Dendritic cell treated with granulocyte-macrophage colony-stimulating factor and Interleukin-4, amounts not matched to agents 40 ng/mL and 50 ng/mL, for 4 days (primary cell): ENCODE measurements around the gene BLID.

Experiments used
- H3K27ac Mint-ChIP-seq: one replicate; pipeline ENCODE4 v1.8.0; 2022; ENCODE audit warnings: mild to moderate bottlenecking, mixed read lengths
- H3K27me3 Mint-ChIP-seq: one replicate; pipeline ENCODE4 v1.8.0; 2022; ENCODE audit warnings: mild to moderate bottlenecking, mixed read lengths
- H3K36me3 Mint-ChIP-seq: one replicate; pipeline ENCODE4 v1.8.0; 2022; ENCODE audit warnings: low read depth, mixed read lengths
- H3K4me1 Mint-ChIP-seq: one replicate; pipeline ENCODE4 v1.8.0; 2022; ENCODE audit warnings: low read depth, mixed read lengths
- H3K4me3 Mint-ChIP-seq: one replicate; pipeline ENCODE4 v1.8.0; 2022; ENCODE audit warnings: mild to moderate bottlenecking, moderate library complexity, mixed read lengths
- H3K9me3 Mint-ChIP-seq: one replicate; pipeline ENCODE4 v1.8.0; 2022; ENCODE audit warnings: mixed read lengths
- intact Hi-C: fragments of 100-400 bp; cut with micrococcal nuclease; formaldehyde crosslinking; loops from one replicate; pipeline ENCODE4 v1.15.0; 2022

The BLID gene, protein sequence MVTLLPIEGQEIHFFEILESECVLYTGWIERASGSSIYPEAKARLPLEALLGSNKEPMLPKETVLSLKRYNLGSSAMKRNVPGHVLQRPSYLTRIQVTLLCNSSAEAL

DNA sequence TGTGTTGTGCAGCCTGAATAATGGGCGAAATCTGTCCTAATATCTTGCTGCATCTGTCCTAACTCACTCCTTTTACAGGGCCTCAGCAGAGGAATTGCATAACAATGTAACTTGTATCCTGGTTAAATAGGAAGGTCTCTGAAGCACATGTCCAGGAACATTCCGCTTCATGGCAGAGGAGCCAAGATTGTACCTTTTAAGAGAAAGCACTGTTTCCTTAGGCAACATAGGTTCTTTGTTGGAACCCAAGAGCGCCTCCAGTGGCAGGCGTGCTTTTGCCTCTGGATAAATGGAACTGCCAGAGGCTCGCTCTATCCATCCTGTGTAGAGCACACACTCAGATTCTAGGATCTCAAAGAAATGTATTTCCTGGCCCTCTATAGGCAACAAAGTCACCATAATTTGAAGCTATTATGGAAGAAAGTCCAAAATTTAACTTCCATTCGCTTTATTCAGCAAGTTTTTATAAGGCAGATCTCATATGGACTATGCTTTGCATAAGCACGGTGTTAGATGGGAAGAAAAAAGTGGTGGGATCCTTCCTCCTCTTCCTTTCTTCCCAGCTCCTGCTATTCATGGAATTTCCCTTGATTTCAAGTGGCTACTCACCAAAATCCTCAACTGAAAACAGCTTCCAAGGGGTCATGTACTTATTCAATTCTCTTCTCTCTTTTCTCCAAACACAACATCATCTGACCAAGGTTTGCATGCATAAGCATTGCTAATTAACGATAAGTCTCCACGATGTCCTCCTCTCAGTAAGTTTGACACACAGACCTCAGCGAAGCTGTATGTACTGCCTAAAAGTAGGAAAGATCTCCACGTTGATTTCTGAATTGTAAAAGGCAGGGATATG lies at the start of gene BLID:
TSS of gene BLID (minus strand) at position 692 of the 856 bp plus-strand sequence. CDS start at position 399, 293 bp downstream.
- Mint-ChIP-seq H3K4me3 (no peak within 1 kb of the TSS), H3K27me3 (no peaks in the 10 kb centered on the region), H3K27ac (no peak within 1 kb of the TSS), H3K4me1 (no peaks in the 10 kb centered on the region), H3K36me3 (no peaks in the 10 kb centered on the region), H3K9me3 (no peaks in the 10 kb centered on the region)
- intact Hi-C loops, result no loop called here

DNA sequence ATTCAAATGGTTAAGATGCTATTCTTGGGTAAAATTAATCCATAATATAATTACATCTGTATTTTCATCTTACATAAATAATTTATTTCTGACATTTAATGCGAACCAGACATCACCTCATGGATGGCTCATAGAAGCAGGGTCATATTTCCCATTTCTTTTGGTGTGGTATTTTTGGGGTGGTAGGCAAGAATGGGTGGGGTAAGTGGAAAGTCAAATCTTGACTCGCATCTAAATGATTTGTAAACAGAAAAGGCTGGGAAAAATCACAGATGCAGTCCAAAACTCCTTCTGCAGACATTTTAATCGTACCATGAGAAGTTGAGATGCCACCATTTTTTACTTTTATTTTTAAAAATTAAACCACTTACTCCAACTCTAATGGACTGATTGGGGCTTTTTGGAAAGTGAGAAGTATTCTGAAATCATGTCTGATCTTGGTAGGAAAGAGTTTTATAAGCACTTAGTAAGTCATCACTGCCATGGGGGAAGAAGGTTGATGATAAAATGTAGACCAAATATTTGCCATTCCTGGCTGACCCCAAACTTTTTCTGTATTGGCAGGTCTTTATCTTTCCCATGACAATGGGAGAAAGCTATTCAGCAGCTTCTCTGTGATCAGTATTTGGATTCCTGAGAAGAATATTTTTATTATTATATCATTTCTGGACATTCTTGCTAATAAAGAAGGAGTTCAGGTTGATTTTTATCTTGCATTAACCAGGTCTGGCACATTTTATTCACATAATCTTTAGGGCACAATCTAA lies 47.2 kb upstream of the BLID start:
- intact Hi-C loops, result no loop called here
- no peaks in the 10 kb centered on the region for H3K9me3 Mint-ChIP-seq
- no peak overlapping the region for H3K4me3 Mint-ChIP-seq
- no peak overlapping the region for H3K27ac Mint-ChIP-seq
- no peaks in the 10 kb centered on the region for H3K36me3 Mint-ChIP-seq
- H3K27me3 Mint-ChIP-seq, result peaks cover 6% of the 10 kb centered on the region
- no peaks in the 10 kb centered on the region for H3K4me1 Mint-ChIP-seq

- Mint-ChIP-seq H3K36me3 (no peaks in the 10 kb centered on the region), H3K27me3 (peaks cover 6% of the 10 kb centered on the region), H3K4me1 (peaks cover 10% of the 10 kb centered on the region), H3K9me3 (no peaks in the 10 kb centered on the region), H3K27ac (no peak overlapping the region), H3K4me3 (no peak overlapping the region)
- intact Hi-C loops, result no loop called here
These were observed 46.1 kb upstream of the BLID start for GRCh38 chr11:122162095-122162494.

GRCh38 chr11:122160841-122161590 lies 45.0 kb upstream of the BLID start:
- H3K4me1 Mint-ChIP-seq, result peaks cover 18% of the 10 kb centered on the region
- H3K27ac Mint-ChIP-seq, result no peak overlapping the region
- H3K27me3 Mint-ChIP-seq, result peaks cover 6% of the 10 kb centered on the region
- no peak overlapping the region for H3K4me3 Mint-ChIP-seq
- no peaks in the 10 kb centered on the region for H3K36me3 Mint-ChIP-seq
- no peaks in the 10 kb centered on the region for H3K9me3 Mint-ChIP-seq
- intact Hi-C loops, result no loop called here

DNA sequence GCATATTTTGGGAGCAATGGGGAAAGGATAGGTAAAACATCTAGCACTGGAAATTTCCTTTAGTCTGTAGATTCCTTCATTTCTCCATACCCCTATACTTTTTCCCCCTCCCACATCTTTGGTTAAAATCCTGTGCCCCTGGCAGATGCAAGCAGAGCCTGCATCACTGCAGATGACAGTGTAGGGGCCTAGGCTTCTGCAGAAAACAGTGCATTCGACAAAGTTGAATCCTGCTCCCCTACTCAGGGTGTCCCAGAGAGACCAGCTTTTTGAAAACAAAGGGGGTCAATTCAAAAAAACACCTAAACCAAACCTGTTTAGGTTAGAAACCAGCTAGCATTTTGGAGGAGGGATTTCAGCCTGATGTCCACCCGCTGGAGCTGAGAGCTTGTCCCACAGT lies 43.8 kb upstream of the BLID start:
- H3K4me1 Mint-ChIP-seq, result peaks cover 18% of the 10 kb centered on the region
- no peaks in the 10 kb centered on the region for H3K36me3 Mint-ChIP-seq
- no peaks in the 10 kb centered on the region for H3K9me3 Mint-ChIP-seq
- no peak overlapping the region for H3K4me3 Mint-ChIP-seq
- H3K27ac Mint-ChIP-seq, result no peak overlapping the region
- intact Hi-C loops, result no loop called here
- H3K27me3 Mint-ChIP-seq, result peaks cover 6% of the 10 kb centered on the region

GRCh38 chr11:122159173-122159721 lies 43.2 kb upstream of the BLID start:
- Mint-ChIP-seq H3K36me3 (no peaks in the 10 kb centered on the region), H3K9me3 (no peaks in the 10 kb centered on the region), H3K27ac (no peak overlapping the region), H3K4me1 (peaks cover 18% of the 10 kb centered on the region), H3K4me3 (no peak overlapping the region), H3K27me3 (peaks cover 6% of the 10 kb centered on the region)
- intact Hi-C loops, result no loop called here

- Mint-ChIP-seq H3K4me3 (no peak overlapping the region), H3K9me3 (no peaks in the 10 kb centered on the region), H3K36me3 (no peaks in the 10 kb centered on the region), H3K4me1 (peaks cover 18% of the 10 kb centered on the region), H3K27me3 (peaks cover 6% of the 10 kb centered on the region), H3K27ac (no peak overlapping the region)
- intact Hi-C loops, result no loop called here
These were observed 42.2 kb upstream of the BLID start for GRCh38 chr11:122158171-122158570.

- Mint-ChIP-seq H3K27ac (no peak overlapping the region), H3K9me3 (no peaks in the 10 kb centered on the region), H3K4me3 (no peak overlapping the region), H3K36me3 (no peaks in the 10 kb centered on the region), H3K4me1 (peaks cover 18% of the 10 kb centered on the region), H3K27me3 (peaks cover 6% of the 10 kb centered on the region)
- intact Hi-C loops, result no loop called here
These were observed 41.7 kb upstream of the BLID start for GRCh38 chr11:122157653-122158161.

- Mint-ChIP-seq H3K36me3 (no peaks in the 10 kb centered on the region), H3K9me3 (no peaks in the 10 kb centered on the region), H3K4me3 (no peak overlapping the region), H3K4me1 (peaks cover 18% of the 10 kb centered on the region), H3K27ac (no peak overlapping the region), H3K27me3 (peaks cover 6% of the 10 kb centered on the region)
- intact Hi-C loops, result no loop called here
These were observed 40.9 kb upstream of the BLID start for GRCh38 chr11:122156940-122157382.

DNA sequence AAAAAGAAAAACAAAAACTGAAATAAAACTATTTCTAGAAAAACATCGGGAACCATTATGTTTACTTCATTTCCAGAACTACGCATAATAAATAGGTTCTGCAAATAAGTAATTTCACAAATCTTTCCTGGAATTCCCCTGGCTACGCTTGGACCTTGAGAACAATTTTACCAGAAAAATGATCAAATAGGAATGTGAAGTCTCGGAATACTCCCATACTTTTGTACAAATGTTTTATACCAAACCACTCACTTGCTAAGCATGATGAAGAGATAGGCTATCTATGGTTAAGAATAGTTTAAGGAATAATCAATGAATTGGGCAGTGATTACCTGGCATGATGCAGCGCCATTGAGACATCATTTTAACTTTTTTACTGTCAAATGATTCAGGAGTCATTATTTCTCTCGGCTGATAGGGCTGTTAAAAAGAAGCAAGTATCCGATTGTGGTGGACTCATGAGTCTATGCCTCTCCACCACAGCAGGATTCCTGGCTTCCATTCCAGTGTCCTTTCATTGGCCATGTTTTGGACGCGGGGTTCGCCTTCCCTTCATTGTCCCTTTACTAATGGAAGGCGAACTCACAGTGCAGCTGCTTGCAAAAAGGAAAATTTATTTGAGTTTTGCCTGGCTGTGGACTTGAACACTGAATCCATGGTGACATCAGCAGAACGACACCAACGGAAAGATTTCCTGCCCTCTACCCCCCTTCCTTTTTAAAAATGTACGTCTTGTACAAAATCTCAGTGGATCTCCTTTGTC lies 39.9 kb upstream of the BLID start:
- no peak overlapping the region for H3K27ac Mint-ChIP-seq
- peaks cover 18% of the 10 kb centered on the region for H3K4me1 Mint-ChIP-seq
- no peaks in the 10 kb centered on the region for H3K9me3 Mint-ChIP-seq
- no peak overlapping the region for H3K4me3 Mint-ChIP-seq
- H3K27me3 Mint-ChIP-seq, result peaks cover 9% of the 10 kb centered on the region
- intact Hi-C loops, result no loop called here
- no peaks in the 10 kb centered on the region for H3K36me3 Mint-ChIP-seq

DNA sequence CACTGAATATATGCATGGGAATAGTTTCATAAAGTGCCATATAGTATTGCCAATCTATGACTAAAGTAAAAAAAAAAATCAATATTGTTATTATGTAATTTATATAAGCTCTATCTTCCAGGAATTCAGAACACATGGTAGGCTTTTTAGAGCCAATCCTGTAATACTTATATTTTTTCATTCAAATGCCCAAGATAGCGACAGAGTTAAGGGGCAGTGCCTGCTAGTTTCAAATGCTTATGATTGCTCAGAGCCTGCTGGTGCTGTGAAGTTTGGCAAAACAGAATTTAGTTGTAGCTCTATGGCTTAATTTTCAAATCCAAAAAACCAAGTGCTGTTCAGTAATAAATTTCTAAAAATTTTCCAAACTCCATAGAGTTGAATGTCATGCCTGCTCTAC lies 39.0 kb upstream of the BLID start:
- no peaks in the 10 kb centered on the region for H3K9me3 Mint-ChIP-seq
- no peak overlapping the region for H3K4me3 Mint-ChIP-seq
- H3K4me1 Mint-ChIP-seq, result peaks cover 18% of the 10 kb centered on the region
- peaks cover 9% of the 10 kb centered on the region for H3K27me3 Mint-ChIP-seq
- no peak overlapping the region for H3K27ac Mint-ChIP-seq
- no peaks in the 10 kb centered on the region for H3K36me3 Mint-ChIP-seq
- intact Hi-C loops, result no loop called here

DNA sequence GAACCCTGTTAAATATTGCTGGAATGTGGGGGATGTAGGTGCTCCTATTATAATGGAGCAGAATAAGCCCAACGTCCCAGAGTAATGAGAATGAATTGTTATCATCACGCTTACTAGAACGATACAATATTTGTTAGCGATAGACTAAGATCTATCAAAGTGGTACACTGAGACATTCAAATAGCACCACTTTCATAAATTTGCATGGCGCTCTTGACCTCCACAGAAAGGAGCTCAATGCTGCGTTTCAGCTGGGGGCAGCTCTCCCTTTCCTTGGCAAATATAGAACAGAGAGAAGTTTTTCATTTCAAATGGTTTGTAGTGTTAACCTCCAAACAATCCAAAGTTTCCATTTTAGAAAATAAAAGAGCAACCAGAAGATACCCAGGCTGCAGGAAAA lies 38.2 kb upstream of the BLID start:
- no peak overlapping the region for H3K4me3 Mint-ChIP-seq
- H3K27me3 Mint-ChIP-seq, result peaks cover 9% of the 10 kb centered on the region
- H3K36me3 Mint-ChIP-seq, result no peaks in the 10 kb centered on the region
- H3K4me1 Mint-ChIP-seq, result peaks cover 18% of the 10 kb centered on the region
- no peaks in the 10 kb centered on the region for H3K9me3 Mint-ChIP-seq
- no peak overlapping the region for H3K27ac Mint-ChIP-seq
- intact Hi-C loops, result no loop called here

DNA sequence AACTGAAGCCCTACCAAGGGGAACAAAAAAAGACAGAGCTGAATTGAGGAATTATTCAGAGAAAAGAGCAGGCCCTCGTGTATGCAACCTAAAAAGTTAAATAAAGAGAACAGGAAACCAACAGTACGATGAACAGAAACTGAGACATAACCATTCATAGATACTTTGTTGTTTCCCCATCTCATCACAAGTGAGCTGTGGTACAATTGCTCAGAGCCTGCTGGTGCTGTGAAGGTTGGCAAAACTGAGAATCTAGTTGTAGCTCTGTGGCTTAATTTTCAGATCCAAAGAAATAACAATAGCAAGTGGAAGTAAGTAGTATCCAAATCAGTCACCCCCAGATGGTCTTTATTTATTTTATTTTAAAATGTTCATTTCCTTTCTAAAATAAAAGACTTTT lies 37.7 kb upstream of the BLID start:
- peaks cover 18% of the 10 kb centered on the region for H3K4me1 Mint-ChIP-seq
- H3K27ac Mint-ChIP-seq, result no peak overlapping the region
- peaks cover 4% of the 10 kb centered on the region for H3K27me3 Mint-ChIP-seq
- no peaks in the 10 kb centered on the region for H3K36me3 Mint-ChIP-seq
- intact Hi-C loops, result no loop called here
- no peaks in the 10 kb centered on the region for H3K9me3 Mint-ChIP-seq
- no peak overlapping the region for H3K4me3 Mint-ChIP-seq
